HCT116 (cell line): Measurements from ENCODE around the gene CACNA2D3. TPM values are rescaled to one million over a fixed set of nuclear protein-coding genes. Genes with fewer than 3 reads are reported as not detected.

ENCODE experiments used
- ATAC-seq: fragments of 200-7000 bp; cut with Tn5 transposase; 2 replicates; pipeline ENCODE4 v1.9.1; 2020; ENCODE audit warnings: mild to moderate bottlenecking, moderate library complexity
- BruUV-seq: library from RNA; stranded (reverse); fragments of 400-500 nt; replicated peaks from 2 replicates; lab custom pipeline; 2021; lab: Mats Ljungman, UMichigan
- CTCF ChIA-PET: fragments of 300-600 bp; sonication (Branson Sonifier 250); formaldehyde crosslinking; loops from one replicate; lab custom pipeline; 2021; ENCODE audit warnings: antibody characterized with exemption; lab: Charles Lee
- POLR2A ChIA-PET: fragments of 300-600, 350-600 bp; sonication (Branson Sonifier 250); formaldehyde crosslinking; loops from one replicate; lab custom pipeline; 2021; ENCODE audit warnings: antibody characterized with exemption; lab: Charles Lee
- RAD21 ChIA-PET, 2 experiments: fragments of 300-600 bp; sonication (Branson Sonifier 250); formaldehyde crosslinking; loops; one replicate each; lab custom pipeline; 2023; ENCODE audit warnings: low total read pairs in 2 of 2; ENCODE audit not compliant: uncharacterized antibody in 2 of 2, unreplicated experiment in 2 of 2, low non-redundant PET in 1 of 2; lab: Charles Lee
- DNase-seq: peaks from one replicate; pipeline ENCODE4 v3.0.0-alpha.2; 2010; ENCODE audit warnings: low read depth, low spot score
- H2AFZ ChIP-seq: fragments of 200-600 bp; shearing (Covaris generic), sonication (generic); 2 replicates; pipeline ENCODE4 v1.6.1; 2017; ENCODE audit warnings: low read depth, mixed run types, mixed read lengths, antibody characterized with exemption, low read length; ENCODE audit not compliant: poor library complexity, severe bottlenecking
- H3K27ac ChIP-seq: 2 replicates; pipeline ENCODE4 v1.5.1; 2012; ENCODE audit warnings: low read depth, low read length
- H3K27me3 ChIP-seq: fragments of 200-600 bp; sonication (generic); 2 replicates; pipeline ENCODE4 v1.6.1; 2016; ENCODE audit warnings: mixed run types, low read length, mixed read lengths; ENCODE audit not compliant: insufficient read depth
- H3K36me3 ChIP-seq, 2 experiments: fragments of 200-500 bp in 1 of 2; fragments of 200-600 bp in 1 of 2; sonication (Bioruptor generic) in 1 of 2; sonication (generic) in 1 of 2; 2 replicates each; pipeline versions ENCODE4 v1.5.1 to v1.6.1; 2014 to 2016; ENCODE audit warnings: low read length in 2 of 2, inconsistent platforms in 1 of 2, mixed read lengths in 1 of 2, mixed run types in 1 of 2; ENCODE audit not compliant: insufficient read depth in 2 of 2, control insufficient read depth in 1 of 2
- H3K4me1 ChIP-seq, 2 experiments: fragments of 200-600 bp in 1 of 2; sonication (generic) in 1 of 2; 2 replicates each; pipeline versions ENCODE4 v1.5.1 to v1.6.1; 2012 to 2017; ENCODE audit warnings: low read length in 2 of 2, inconsistent platforms in 1 of 2, mild to moderate bottlenecking in 1 of 2, mixed read lengths in 1 of 2, mixed run types in 1 of 2, moderate library complexity in 1 of 2; ENCODE audit not compliant: insufficient read depth in 2 of 2, control insufficient read depth in 1 of 2
- H3K4me2 ChIP-seq: fragments of 200-600 bp; sonication (generic); 2 replicates; pipeline ENCODE4 v1.6.1; 2017; ENCODE audit warnings: mixed run types, low read length, mixed read lengths
- H3K4me3 ChIP-seq, 2 experiments: fragments of 200-600 bp in 1 of 2; sonication (generic) in 1 of 2; replicated peaks in 1 of 2; 2 replicates each; pipeline ENCODE4 v1.5.1; 2011 to 2016; ENCODE audit warnings: low read length in 2 of 2, control low read depth in 1 of 2, low read depth in 1 of 2, mild to moderate bottlenecking in 1 of 2, mixed read lengths in 1 of 2, mixed run types in 1 of 2
- H3K79me2 ChIP-seq: fragments of 200-600 bp; sonication (generic); 2 replicates; pipeline ENCODE4 v1.6.1; 2017; ENCODE audit warnings: mild to moderate bottlenecking, mixed run types, low read length, moderate library complexity, mixed read lengths; ENCODE audit not compliant: insufficient read depth
- H3K9ac ChIP-seq: fragments of 200-600 bp; sonication (generic); 2 replicates; pipeline ENCODE4 v1.6.1; 2016; ENCODE audit warnings: low read length, mixed read lengths
- H3K9me2 ChIP-seq: fragments of 200-600 bp; sonication (generic), shearing (Covaris generic); 2 replicates; pipeline ENCODE4 v1.6.1; 2017; ENCODE audit warnings: mixed run types, mild to moderate bottlenecking, moderate library complexity; ENCODE audit not compliant: insufficient read depth
- H3K9me3 ChIP-seq, 2 experiments: fragments of 200-500 bp in 1 of 2; fragments of 200-600 bp in 1 of 2; sonication (Bioruptor generic) in 1 of 2; sonication (generic) in 1 of 2; 2 replicates each; pipeline ENCODE4 v1.6.1; 2014 to 2017; ENCODE audit warnings: low read length in 2 of 2, mixed read lengths in 2 of 2, inconsistent platforms in 1 of 2, low read depth in 1 of 2, mild to moderate bottlenecking in 1 of 2, mixed run types in 1 of 2, moderate library complexity in 1 of 2; ENCODE audit not compliant: control insufficient read depth in 1 of 2, insufficient read depth in 1 of 2
- H4K20me1 ChIP-seq: fragments of 200-600 bp; sonication (generic), shearing (Covaris generic); 2 replicates; pipeline ENCODE4 v1.6.1; 2017; ENCODE audit warnings: mixed run types, mild to moderate bottlenecking, moderate library complexity; ENCODE audit not compliant: insufficient read depth
- CEBPB ChIP-seq: IDR thresholded peaks from 2 replicates; pipeline ENCODE4 v1.6.1; 2012; ENCODE audit warnings: low read depth
- EZH2 ChIP-seq: fragments of 200-600 bp; sonication (generic); IDR thresholded peaks from 2 replicates; pipeline ENCODE4 v1.6.1; 2017; ENCODE audit warnings: antibody characterized with exemption, mixed run types
- FOSL1 ChIP-seq: IDR thresholded peaks from 2 replicates; pipeline ENCODE4 v1.6.1; 2012; ENCODE audit warnings: low read depth
- JUND ChIP-seq: IDR thresholded peaks from 2 replicates; pipeline ENCODE4 v1.6.1; 2012
- POLR2A ChIP-seq: IDR thresholded peaks from 2 replicates; pipeline ENCODE4 v1.7.0; 2011; ENCODE audit warnings: borderline replicate concordance; ENCODE audit not compliant: insufficient read depth, insufficient read length; ENCODE audit errors: extremely low read depth
- POLR2AphosphoS5 ChIP-seq: IDR thresholded peaks from 2 replicates; pipeline ENCODE4 v1.6.1; 2011; ENCODE audit warnings: mild to moderate bottlenecking, low read depth, low read length, moderate library complexity
- RAD21 ChIP-seq: IDR thresholded peaks from 2 replicates; pipeline ENCODE4 v1.6.1; 2012; ENCODE audit warnings: low read depth, mild to moderate bottlenecking
- SIN3A ChIP-seq: IDR thresholded peaks from 2 replicates; pipeline ENCODE4 v1.6.1; 2012; ENCODE audit warnings: low read depth
- SP1 ChIP-seq: IDR thresholded peaks from 2 replicates; pipeline ENCODE4 v1.6.1; 2012; ENCODE audit warnings: low read depth
- SRF ChIP-seq: IDR thresholded peaks from 2 replicates; pipeline ENCODE4 v1.6.1; 2012; ENCODE audit warnings: low read depth
- YY1 ChIP-seq: IDR thresholded peaks from 2 replicates; pipeline ENCODE4 v1.6.1; 2011; ENCODE audit warnings: low read length, low read depth, moderate library complexity, mild to moderate bottlenecking; ENCODE audit not compliant: insufficient replicate concordance; ENCODE audit errors: extremely low read depth
- ZFX ChIP-seq: fragments of 450-650 bp; IDR thresholded peaks from 2 replicates; pipeline ENCODE4 v1.6.1; 2017
- ZNF274 ChIP-seq: fragments of 200-500 bp; sonication (Bioruptor generic); IDR thresholded peaks from 2 replicates; pipeline ENCODE4 v1.6.1; 2014; ENCODE audit warnings: mild to moderate bottlenecking, low read depth, low read length, inconsistent platforms
- intact Hi-C: fragments of 100-400 bp; cut with micrococcal nuclease; formaldehyde crosslinking; loops from 2 replicates; pipeline ENCODE4 v1.10.0; 2022
- total RNA-seq: library from RNA; stranded (reverse); gene quantifications from one replicate; pipeline ENCODE4 v1.2.1, GENCODE V29; 2021; ENCODE audit not compliant: unreplicated experiment
- TF ChIP-seq, protein P1 (sequence below): IDR thresholded peaks from 2 replicates; pipeline ENCODE4 v1.6.1; 2012; ENCODE audit warnings: low read depth
- TF ChIP-seq, protein P2 (sequence below), 3 experiments: fragments of 200-600 bp in 1 of 3; sonication (generic) in 1 of 3; IDR thresholded peaks in 2 of 3; conservative IDR thresholded peaks in 1 of 3; 2 replicates each; pipeline ENCODE4 v1.5.1; 2012 to 2017; ENCODE audit warnings: low read depth in 2 of 3, low read length in 2 of 3, antibody characterized with exemption in 1 of 3, borderline replicate concordance in 1 of 3, control low read depth in 1 of 3, mild to moderate bottlenecking in 1 of 3, mixed read lengths in 1 of 3, mixed run types in 1 of 3, moderate library complexity in 1 of 3; ENCODE audit not compliant: insufficient read depth in 1 of 3
- TF ChIP-seq, protein P3 (sequence below): IDR thresholded peaks from 2 replicates; pipeline ENCODE4 v1.6.1; 2012

Gene CACNA2D3
- total RNA-seq, 1 experiment from 2014 or later = 0.20 TPM

DNA sequence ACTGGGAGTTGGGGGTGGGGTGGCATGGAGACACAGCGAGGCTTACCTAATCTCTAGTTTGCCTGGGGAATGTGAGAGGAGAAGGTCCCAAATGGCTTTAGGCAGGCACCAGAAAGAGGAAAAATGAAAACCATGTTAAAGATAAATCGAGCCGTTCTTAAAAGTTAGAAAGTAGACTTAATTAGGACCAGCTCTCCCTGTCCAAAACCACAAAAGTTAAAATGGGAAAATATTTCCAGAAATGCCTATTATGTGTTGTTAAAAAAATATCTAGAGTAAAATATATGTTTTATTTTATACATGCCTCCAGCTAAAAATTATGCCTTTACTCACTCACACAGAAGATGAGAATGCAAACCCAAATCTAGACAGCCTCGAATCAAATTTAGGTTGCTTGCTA, 755.4 kb downstream of the CACNA2D3 start (continued):
- TF ChIP-seq, protein P1, sequence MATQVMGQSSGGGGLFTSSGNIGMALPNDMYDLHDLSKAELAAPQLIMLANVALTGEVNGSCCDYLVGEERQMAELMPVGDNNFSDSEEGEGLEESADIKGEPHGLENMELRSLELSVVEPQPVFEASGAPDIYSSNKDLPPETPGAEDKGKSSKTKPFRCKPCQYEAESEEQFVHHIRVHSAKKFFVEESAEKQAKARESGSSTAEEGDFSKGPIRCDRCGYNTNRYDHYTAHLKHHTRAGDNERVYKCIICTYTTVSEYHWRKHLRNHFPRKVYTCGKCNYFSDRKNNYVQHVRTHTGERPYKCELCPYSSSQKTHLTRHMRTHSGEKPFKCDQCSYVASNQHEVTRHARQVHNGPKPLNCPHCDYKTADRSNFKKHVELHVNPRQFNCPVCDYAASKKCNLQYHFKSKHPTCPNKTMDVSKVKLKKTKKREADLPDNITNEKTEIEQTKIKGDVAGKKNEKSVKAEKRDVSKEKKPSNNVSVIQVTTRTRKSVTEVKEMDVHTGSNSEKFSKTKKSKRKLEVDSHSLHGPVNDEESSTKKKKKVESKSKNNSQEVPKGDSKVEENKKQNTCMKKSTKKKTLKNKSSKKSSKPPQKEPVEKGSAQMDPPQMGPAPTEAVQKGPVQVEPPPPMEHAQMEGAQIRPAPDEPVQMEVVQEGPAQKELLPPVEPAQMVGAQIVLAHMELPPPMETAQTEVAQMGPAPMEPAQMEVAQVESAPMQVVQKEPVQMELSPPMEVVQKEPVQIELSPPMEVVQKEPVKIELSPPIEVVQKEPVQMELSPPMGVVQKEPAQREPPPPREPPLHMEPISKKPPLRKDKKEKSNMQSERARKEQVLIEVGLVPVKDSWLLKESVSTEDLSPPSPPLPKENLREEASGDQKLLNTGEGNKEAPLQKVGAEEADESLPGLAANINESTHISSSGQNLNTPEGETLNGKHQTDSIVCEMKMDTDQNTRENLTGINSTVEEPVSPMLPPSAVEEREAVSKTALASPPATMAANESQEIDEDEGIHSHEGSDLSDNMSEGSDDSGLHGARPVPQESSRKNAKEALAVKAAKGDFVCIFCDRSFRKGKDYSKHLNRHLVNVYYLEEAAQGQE = no peak
- TF ChIP-seq YY1 (no peak), ZFX (no peak), CEBPB (no peak), EZH2 (no peak), ZNF274 (no peak)
- TF ChIP-seq, protein P2, sequence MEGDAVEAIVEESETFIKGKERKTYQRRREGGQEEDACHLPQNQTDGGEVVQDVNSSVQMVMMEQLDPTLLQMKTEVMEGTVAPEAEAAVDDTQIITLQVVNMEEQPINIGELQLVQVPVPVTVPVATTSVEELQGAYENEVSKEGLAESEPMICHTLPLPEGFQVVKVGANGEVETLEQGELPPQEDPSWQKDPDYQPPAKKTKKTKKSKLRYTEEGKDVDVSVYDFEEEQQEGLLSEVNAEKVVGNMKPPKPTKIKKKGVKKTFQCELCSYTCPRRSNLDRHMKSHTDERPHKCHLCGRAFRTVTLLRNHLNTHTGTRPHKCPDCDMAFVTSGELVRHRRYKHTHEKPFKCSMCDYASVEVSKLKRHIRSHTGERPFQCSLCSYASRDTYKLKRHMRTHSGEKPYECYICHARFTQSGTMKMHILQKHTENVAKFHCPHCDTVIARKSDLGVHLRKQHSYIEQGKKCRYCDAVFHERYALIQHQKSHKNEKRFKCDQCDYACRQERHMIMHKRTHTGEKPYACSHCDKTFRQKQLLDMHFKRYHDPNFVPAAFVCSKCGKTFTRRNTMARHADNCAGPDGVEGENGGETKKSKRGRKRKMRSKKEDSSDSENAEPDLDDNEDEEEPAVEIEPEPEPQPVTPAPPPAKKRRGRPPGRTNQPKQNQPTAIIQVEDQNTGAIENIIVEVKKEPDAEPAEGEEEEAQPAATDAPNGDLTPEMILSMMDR (IDR thresholded peaks at IDR 0.05 in 2 of 3, conservative IDR thresholded peaks at IDR 0.05 in 1 of 3; ENCODE audit: borderline replicate concordance in 1 of 3, insufficient read depth in 1 of 3, low read depth in 2 of 3, low read length in 2 of 3) = no peak

DNA sequence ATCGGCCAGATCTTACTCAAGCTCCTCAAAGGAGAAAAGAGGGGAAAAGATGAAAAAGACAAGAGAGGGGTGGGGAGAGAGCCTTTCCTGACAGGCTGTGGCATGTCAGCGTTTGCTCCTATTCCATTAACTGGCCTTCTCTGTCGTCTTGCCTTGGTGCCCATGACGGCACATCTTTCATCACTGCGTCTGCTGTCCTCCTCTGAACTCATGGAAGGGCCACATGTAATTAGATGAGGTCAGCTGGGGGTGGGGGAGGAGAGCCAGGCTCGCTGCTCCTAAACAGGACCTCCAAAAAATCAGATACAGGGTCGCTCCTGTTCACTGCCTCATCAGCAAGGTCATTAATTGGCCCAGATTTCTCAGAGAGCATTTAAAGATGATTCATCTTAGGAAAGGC, 755.8 kb downstream of the CACNA2D3 start:
- no peak overlapping the region for H3K4me3 ChIP-seq
- H3K9me2 ChIP-seq = no peaks in the 10 kb centered on the region
- RAD21 ChIA-PET = no interaction called here
- H3K4me1 ChIP-seq = no peaks in the 10 kb centered on the region
- H3K27ac ChIP-seq = no peak overlapping the region
- no peak overlapping the region for H2AFZ ChIP-seq
- CTCF ChIA-PET = no interaction called here
- no peaks in the 10 kb centered on the region for H4K20me1 ChIP-seq
- no peaks in the 10 kb centered on the region; a peak in 1 of 4 replicates for H3K9me3 ChIP-seq
- intact Hi-C loops = no loop called here
- ATAC-seq = no peak
- POLR2A ChIA-PET = no interaction called here
- DNase-seq = no peak
- H3K27me3 ChIP-seq = no peaks in the 10 kb centered on the region
- no TSS peak for BruUV-seq
- no peaks in the 10 kb centered on the region for H3K36me3 ChIP-seq
- no peaks in the 10 kb centered on the region for H3K79me2 ChIP-seq
- TF ChIP-seq YY1 (no peak), JUND (no peak), SIN3A (no peak), RAD21 (no peak), FOSL1 (no peak), POLR2AphosphoS5 (no peak), POLR2A (no peak), ZFX (no peak), SP1 (no peak), SRF (no peak)
- TF ChIP-seq, protein P3, sequence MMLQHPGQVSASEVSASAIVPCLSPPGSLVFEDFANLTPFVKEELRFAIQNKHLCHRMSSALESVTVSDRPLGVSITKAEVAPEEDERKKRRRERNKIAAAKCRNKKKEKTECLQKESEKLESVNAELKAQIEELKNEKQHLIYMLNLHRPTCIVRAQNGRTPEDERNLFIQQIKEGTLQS = no peak
- no peak overlapping the region for H3K9ac ChIP-seq
- no peak overlapping the region for H3K4me2 ChIP-seq
